ENCODE data around the gene USP14. TPM values are rescaled to one million over a fixed set of nuclear protein-coding genes. Genes with fewer than 3 reads are reported as not detected.

The USP14 gene
- total RNA-seq, 2 donors from 2014 or later, result 18.0 to 21.5 TPM

GRCh38 chr18:160831-161570, 2.6 kb downstream of the USP14 start:
- Histone ChIP-seq H3K9me3 (no peaks in the 10 kb centered on the region), H3K27ac (no peak overlapping the region), H3K27me3 (no peaks in the 10 kb centered on the region), H3K4me1 (peaks cover 0 to 23% of the 10 kb centered on the region in 2 donors), H3K36me3 (peaks cover 30% of the 10 kb centered on the region), H3K4me3 (no peak overlapping the region)
- no peak for DNase-seq (ENCODE audit: low spot score)
- TF ChIP-seq, protein P1, sequence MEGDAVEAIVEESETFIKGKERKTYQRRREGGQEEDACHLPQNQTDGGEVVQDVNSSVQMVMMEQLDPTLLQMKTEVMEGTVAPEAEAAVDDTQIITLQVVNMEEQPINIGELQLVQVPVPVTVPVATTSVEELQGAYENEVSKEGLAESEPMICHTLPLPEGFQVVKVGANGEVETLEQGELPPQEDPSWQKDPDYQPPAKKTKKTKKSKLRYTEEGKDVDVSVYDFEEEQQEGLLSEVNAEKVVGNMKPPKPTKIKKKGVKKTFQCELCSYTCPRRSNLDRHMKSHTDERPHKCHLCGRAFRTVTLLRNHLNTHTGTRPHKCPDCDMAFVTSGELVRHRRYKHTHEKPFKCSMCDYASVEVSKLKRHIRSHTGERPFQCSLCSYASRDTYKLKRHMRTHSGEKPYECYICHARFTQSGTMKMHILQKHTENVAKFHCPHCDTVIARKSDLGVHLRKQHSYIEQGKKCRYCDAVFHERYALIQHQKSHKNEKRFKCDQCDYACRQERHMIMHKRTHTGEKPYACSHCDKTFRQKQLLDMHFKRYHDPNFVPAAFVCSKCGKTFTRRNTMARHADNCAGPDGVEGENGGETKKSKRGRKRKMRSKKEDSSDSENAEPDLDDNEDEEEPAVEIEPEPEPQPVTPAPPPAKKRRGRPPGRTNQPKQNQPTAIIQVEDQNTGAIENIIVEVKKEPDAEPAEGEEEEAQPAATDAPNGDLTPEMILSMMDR (IDR thresholded peaks at IDR 0.05), result no peak

GRCh38 chr18:172361-172760, 14.0 kb downstream of the USP14 start:
- Histone ChIP-seq H3K4me1 (no peaks in the 10 kb centered on the region), H3K27ac (no peak overlapping the region), H3K4me3 (no peak overlapping the region), H3K9me3 (no peaks in the 10 kb centered on the region), H3K36me3 (peaks cover 16% of the 10 kb centered on the region), H3K27me3 (no peaks in the 10 kb centered on the region)
- TF ChIP-seq, protein P1 (IDR thresholded peaks at IDR 0.05), result no peak
- no peak for DNase-seq (ENCODE audit: low spot score)

- DNase-seq (ENCODE audit: low spot score), result no peak
- TF ChIP-seq, protein P1 (IDR thresholded peaks at IDR 0.05), result no peak
- Histone ChIP-seq H3K4me3 (no peak overlapping the region), H3K27me3 (no peaks in the 10 kb centered on the region), H3K36me3 (peaks cover 27% of the 10 kb centered on the region), H3K4me1 (peaks cover 0 to 5% of the 10 kb centered on the region in 2 donors), H3K9me3 (no peaks in the 10 kb centered on the region), H3K27ac (no peak overlapping the region)
These were observed 21.1 kb downstream of the USP14 start for GRCh38 chr18:179499-179898.

DNA sequence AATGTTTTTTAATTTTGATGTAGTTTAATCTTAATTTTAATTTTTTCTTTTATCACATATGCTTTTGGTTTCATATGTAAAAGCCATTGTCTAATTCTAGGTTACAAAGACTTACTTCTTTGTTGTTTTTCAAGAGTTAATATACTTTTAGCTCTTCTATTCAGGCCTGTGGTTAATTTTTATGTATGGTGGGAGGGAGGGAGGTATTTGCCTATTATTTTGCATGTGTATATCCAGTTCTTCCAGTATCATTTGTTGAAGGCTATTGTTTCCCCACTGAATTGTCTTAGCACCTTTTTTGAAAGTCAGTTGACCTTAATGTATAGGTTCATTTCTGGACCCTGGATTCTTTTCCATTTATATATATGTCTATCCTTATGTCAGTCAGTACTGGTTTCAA, 23.4 kb downstream of the USP14 start:
- H3K27ac ChIP-seq, result no peak overlapping the region
- DNase-seq (ENCODE audit: low spot score), result no peak
- H3K4me1 ChIP-seq, result peaks cover 0 to 5% of the 10 kb centered on the region in 2 donors
- H3K4me3 ChIP-seq, result no peak overlapping the region
- no peaks in the 10 kb centered on the region for H3K27me3 ChIP-seq
- peaks cover 34% of the 10 kb centered on the region for H3K36me3 ChIP-seq
- H3K9me3 ChIP-seq, result no peaks in the 10 kb centered on the region
- TF ChIP-seq, protein P1 (IDR thresholded peaks at IDR 0.05), result no peak

- TF ChIP-seq, protein P1 (IDR thresholded peaks at IDR 0.05), result no peak
- H3K9me3 ChIP-seq, result no peaks in the 10 kb centered on the region
- no peaks in the 10 kb centered on the region for H3K27me3 ChIP-seq
- no peak overlapping the region for H3K27ac ChIP-seq
- H3K36me3 ChIP-seq, result peaks cover 34% of the 10 kb centered on the region
- DNase-seq (ENCODE audit: low spot score), result no peak
- H3K4me1 ChIP-seq, result peaks cover 0 to 5% of the 10 kb centered on the region in 2 donors
- no peak overlapping the region for H3K4me3 ChIP-seq
These were observed 25.4 kb downstream of the USP14 start for GRCh38 chr18:183769-184168.

GRCh38 chr18:189254-189653, 30.9 kb downstream of the USP14 start:
- Histone ChIP-seq H3K4me1 (no peaks in the 10 kb centered on the region), H3K27ac (no peak overlapping the region), H3K4me3 (no peak overlapping the region), H3K27me3 (no peaks in the 10 kb centered on the region), H3K36me3 (peaks cover 8% of the 10 kb centered on the region), H3K9me3 (no peaks in the 10 kb centered on the region)
- TF ChIP-seq, protein P1 (IDR thresholded peaks at IDR 0.05), result no peak
- no peak for DNase-seq (ENCODE audit: low spot score)
